ENCODE measurements around the gene CD300A.
A peak's percentile ranks its signal among the peaks of the same experiment; 100 is the strongest.

Gene CD300A

DNA sequence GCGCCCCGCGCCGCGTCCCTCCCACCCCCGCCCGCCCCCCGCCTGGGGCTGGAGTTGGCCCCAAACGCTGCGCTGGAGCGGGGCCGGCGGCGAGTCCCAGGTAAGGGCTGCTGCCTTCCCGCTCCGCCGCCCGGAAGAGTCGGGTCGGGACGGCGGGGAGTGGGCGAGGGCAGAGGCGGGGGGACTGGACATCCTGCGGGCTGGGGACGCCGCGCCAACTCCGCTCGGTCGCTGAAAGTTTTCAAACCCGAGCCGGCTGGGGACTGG lies 34.1 kb upstream of the CD300A start:
- H3K27ac ChIP-seq = peak overlapping the region; percentile 75
- TF ChIP-seq, protein P1, sequence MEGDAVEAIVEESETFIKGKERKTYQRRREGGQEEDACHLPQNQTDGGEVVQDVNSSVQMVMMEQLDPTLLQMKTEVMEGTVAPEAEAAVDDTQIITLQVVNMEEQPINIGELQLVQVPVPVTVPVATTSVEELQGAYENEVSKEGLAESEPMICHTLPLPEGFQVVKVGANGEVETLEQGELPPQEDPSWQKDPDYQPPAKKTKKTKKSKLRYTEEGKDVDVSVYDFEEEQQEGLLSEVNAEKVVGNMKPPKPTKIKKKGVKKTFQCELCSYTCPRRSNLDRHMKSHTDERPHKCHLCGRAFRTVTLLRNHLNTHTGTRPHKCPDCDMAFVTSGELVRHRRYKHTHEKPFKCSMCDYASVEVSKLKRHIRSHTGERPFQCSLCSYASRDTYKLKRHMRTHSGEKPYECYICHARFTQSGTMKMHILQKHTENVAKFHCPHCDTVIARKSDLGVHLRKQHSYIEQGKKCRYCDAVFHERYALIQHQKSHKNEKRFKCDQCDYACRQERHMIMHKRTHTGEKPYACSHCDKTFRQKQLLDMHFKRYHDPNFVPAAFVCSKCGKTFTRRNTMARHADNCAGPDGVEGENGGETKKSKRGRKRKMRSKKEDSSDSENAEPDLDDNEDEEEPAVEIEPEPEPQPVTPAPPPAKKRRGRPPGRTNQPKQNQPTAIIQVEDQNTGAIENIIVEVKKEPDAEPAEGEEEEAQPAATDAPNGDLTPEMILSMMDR (conservative IDR thresholded peaks at IDR 0.05) = no peak
- 0 out of 2 replicates have a peak, but pooled peaks have one; percentile 5 for TF ChIP-seq ZFX (IDR thresholded peaks at IDR 0.05)

DNA sequence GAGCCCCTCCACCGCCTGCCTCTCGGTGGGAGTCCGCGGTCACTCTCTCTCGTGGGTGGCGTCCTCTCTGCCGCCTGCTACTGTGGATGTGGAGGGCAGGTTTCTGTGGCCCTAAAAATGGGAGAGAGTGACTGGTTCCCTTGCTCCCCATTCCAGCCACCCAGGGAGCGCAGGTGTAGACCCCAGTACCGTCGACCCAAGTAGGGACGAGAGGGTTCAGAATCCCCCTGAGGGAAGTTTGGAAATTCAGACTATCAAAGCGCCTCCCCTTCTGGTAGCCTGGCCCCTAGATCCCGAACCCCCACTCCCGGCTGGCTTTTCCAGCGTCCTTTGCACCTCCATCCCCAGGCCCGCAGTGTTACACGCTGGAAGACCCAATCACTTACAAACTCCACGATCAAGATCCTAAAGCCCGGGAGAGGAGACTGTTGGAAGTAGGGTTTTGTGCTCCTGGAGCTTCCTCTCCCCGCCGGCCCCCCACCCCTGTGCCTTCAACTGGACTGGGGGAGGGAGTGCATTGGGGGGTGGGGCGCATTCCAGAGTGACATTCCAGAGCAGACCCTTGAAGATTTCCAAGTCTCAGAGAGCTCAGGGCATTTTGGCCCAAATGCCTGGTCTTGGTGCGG lies 33.6 kb upstream of the CD300A start:
- TF ChIP-seq, protein P1 (conservative IDR thresholded peaks at IDR 0.05) = no peak
- no peak for TF ChIP-seq ZFX (IDR thresholded peaks at IDR 0.05)
- peak overlapping the region; percentile 75 for H3K27ac ChIP-seq

DNA sequence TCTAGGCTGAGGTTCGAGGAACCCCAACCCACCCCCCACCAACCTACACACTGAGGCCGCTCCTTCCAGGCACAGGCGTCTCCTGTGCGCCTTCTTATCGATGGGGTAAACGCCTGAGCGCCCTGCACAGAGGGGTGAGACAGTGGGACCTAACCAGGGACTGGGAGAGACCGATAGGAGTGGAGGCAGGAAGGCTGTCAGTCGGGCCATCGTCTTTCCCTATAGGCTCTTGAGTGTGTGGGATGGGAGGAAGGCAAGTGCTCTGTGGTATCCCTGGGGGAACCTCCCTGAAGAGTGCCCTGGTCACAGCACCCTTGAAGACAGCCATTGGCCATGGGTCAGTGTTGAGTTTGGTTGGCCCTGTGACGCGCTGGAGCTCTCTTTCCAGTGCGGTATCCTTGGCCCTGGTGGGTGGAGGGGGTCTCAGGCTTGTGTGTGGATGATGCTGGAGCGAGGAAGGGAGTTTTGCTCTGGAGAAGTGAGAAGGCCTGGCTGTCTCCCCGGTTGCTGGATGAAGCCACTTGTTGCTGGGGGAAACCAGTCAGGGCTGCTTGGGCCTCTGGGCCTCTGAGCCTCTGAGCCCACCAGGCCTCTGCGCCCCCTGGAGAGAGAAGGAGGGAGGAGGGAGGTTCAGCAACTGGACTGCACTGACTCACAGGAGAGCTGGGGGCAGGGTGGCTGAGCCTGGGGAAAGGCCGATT lies 32.9 kb upstream of the CD300A start:
- no peak overlapping the region for H3K27ac ChIP-seq

GRCh38 chr17:74435775-74436359 lies 30.6 kb upstream of the CD300A start:
- H3K27ac ChIP-seq = no peak overlapping the region
- TF ChIP-seq, protein P1 (conservative IDR thresholded peaks at IDR 0.05) = no peak
- TF ChIP-seq ZFX (IDR thresholded peaks at IDR 0.05) = no peak

More for the DNA sequence above, 32.9 kb upstream of the CD300A start:
- no peak for TF ChIP-seq ZFX (IDR thresholded peaks at IDR 0.05)
- TF ChIP-seq, protein P1 (conservative IDR thresholded peaks at IDR 0.05) = no peak

DNA sequence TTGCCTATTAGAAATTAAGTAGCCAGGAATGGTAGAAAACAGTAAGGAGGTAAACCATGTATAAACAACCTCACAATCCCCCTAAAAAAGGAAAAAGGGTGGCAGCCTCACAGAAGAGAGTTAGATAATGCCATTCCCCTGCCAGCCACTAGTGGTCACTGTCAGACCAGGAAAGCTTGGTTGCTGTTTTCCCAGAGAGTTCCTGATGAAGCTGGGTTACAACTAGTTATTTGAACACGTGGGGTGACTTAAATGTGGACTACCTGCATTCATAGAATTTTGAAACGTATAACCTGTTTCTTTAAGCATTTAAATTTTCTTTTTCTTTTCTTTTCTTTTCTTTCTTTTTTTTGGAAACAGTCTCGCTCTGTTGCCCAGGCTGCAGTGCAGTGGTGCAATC lies 28.7 kb upstream of the CD300A start:
- H3K27ac ChIP-seq = no peak overlapping the region
- TF ChIP-seq, protein P1 (conservative IDR thresholded peaks at IDR 0.05) = no peak; the same call in 1 of the 2 replicates
- TF ChIP-seq ZFX (IDR thresholded peaks at IDR 0.05) = no peak

DNA sequence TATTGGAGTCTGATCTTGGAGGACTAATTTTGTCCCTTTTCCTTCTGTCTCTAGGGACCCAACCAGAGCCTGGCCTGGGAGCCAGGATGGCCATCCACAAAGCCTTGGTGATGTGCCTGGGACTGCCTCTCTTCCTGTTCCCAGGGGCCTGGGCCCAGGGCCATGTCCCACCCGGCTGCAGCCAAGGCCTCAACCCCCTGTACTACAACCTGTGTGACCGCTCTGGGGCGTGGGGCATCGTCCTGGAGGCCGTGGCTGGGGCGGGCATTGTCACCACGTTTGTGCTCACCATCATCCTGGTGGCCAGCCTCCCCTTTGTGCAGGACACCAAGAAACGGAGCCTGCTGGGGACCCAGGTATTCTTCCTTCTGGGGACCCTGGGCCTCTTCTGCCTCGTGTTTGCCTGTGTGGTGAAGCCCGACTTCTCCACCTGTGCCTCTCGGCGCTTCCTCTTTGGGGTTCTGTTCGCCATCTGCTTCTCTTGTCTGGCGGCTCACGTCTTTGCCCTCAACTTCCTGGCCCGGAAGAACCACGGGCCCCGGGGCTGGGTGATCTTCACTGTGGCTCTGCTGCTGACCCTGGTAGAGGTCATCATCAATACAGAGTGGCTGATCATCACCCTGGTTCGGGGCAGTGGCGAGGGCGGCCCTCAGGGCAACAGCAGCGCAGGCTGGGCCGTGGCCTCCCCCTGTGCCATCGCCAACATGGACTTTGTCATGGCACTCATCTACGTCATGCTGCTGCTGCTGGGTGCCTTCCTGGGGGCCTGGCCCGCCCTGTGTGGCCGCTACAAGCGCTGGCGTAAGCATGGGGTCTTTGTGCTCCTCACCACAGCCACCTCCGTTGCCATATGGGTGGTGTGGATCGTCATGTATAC lies 26.5 kb upstream of the CD300A start:
- H3K27ac ChIP-seq = no peak overlapping the region
- TF ChIP-seq, protein P1 (conservative IDR thresholded peaks at IDR 0.05) = no peak

Measured in C4-2B (cell line).